ENCODE data around the gene LLCFC1. TPM values are rescaled to one million over a fixed set of nuclear protein-coding genes. Genes with fewer than 3 reads are reported as not detected.
"Not testable (repeated sequence)": the region's sequence is repeated elsewhere in the genome, so short reads cannot be mapped to it uniquely, and the experiment has no call there.

Gene LLCFC1
- total and polyA plus RNA-seq, 12 donors, result not detected

DNA sequence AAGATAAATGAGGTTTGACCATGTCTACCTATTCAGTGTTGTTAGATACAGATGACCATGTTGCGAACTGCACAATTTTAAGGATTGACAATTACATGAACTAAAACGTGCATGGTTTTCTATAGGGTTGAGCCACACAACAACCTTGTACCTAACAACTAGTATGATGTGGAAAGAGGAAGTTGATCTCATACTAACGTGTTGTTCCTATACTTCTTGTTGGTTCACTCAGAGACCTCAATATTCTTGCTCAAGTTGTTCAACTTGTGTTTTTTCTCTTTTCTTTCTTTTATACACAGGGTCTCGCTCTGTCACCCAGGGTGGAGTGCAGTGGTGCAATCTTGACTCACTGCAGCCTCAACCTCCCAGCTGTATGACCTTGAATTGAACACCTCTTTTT, 28.9 kb downstream of the LLCFC1 start:
- intact Hi-C loops (cut with DNase I), result no loop called here
- no peaks in the 10 kb centered on the region for H3K4me1 ChIP-seq
- ATAC-seq (no peak), DNase-seq (no peak)
- no peaks in the 10 kb centered on the region for H3K9me3 ChIP-seq
- TF ChIP-seq, protein P1, sequence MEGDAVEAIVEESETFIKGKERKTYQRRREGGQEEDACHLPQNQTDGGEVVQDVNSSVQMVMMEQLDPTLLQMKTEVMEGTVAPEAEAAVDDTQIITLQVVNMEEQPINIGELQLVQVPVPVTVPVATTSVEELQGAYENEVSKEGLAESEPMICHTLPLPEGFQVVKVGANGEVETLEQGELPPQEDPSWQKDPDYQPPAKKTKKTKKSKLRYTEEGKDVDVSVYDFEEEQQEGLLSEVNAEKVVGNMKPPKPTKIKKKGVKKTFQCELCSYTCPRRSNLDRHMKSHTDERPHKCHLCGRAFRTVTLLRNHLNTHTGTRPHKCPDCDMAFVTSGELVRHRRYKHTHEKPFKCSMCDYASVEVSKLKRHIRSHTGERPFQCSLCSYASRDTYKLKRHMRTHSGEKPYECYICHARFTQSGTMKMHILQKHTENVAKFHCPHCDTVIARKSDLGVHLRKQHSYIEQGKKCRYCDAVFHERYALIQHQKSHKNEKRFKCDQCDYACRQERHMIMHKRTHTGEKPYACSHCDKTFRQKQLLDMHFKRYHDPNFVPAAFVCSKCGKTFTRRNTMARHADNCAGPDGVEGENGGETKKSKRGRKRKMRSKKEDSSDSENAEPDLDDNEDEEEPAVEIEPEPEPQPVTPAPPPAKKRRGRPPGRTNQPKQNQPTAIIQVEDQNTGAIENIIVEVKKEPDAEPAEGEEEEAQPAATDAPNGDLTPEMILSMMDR (IDR thresholded peaks at IDR 0.05), result no peak
- WGBS, 2 donors, result 84 to 86% methylated on average over 4 of the region's 4 CpGs
- peaks cover 0 to 20% (median 5%) of the 10 kb centered on the region in 7 donors for H3K27me3 ChIP-seq
- no peak overlapping the region for H3K27ac ChIP-seq
- H3K4me3 ChIP-seq, result no peak overlapping the region
- H3K36me3 ChIP-seq, result no peaks in the 10 kb centered on the region

DNA sequence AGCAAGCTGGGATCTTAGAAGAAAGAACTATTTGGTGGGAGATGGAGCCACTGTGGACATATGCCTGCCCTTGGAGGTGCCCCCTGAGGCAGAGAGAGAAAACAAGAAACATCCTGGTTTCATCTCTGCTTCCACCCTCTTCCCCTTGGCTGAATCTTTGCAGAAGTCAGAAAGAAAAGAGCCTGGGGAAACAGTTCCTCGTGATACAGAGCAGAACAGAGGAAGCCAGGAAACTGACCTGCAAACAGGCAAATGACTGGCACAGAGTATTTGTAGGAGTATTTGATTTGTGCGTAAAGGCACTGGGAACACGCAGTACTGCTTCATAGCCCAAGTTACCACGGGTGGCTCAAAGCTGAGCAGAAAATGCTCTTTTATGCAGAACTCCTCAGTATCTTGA, 29.9 kb downstream of the LLCFC1 start:
- H3K27me3 ChIP-seq, result peaks cover 0 to 20% (median 3%) of the 10 kb centered on the region in 7 donors
- ATAC-seq (no peak), DNase-seq (no peak)
- no peak overlapping the region for H3K27ac ChIP-seq
- H3K4me3 ChIP-seq, result no peak overlapping the region
- peaks cover 0 to 6% (median 0%) of the 10 kb centered on the region in 11 donors for H3K9me3 ChIP-seq
- intact Hi-C loops (cut with DNase I), result no loop called here
- H3K4me1 ChIP-seq, result no peaks in the 10 kb centered on the region
- WGBS, 2 donors, result 58% methylated on average over 4 of the region's 4 CpGs
- TF ChIP-seq, protein P1 (IDR thresholded peaks at IDR 0.05), result no peak
- no peaks in the 10 kb centered on the region for H3K36me3 ChIP-seq

DNA sequence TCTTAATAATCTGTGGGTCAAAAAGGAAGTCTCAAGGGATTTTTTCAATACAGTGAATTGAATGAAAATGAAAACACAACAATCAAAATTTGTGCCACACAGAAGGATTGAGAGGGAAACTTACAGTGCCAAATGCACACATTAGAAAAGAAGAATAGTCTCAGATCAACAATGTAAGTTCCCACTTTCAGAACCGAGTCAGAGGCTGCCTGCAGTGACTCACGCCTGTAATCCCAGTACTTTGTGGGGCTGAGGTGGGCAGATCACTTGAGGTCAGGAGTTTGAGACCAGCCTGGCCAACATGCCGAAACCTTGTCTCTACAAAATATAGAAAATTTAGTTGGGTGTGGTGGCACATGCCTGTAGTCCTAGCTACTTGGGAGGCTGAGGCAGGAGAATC, 35.3 kb downstream of the LLCFC1 start:
- peaks cover 0 to 23% (median 4%) of the 10 kb centered on the region in 11 donors for H3K9me3 ChIP-seq
- H3K27ac ChIP-seq, result no peak overlapping the region
- intact Hi-C loops (cut with DNase I), result no loop called here
- DNase-seq, result no peak
- 80 to 86% methylated on average over 3 of the region's 3 CpGs for WGBS, 2 donors
- no peak for ATAC-seq
- TF ChIP-seq, protein P1 (IDR thresholded peaks at IDR 0.05), result no peak
- no peaks in the 10 kb centered on the region for H3K36me3 ChIP-seq
- no peaks in the 10 kb centered on the region for H3K4me1 ChIP-seq
- no peak overlapping the region for H3K4me3 ChIP-seq
- H3K27me3 ChIP-seq, result peaks cover 0 to 7% (median 0%) of the 10 kb centered on the region in 7 donors

DNA sequence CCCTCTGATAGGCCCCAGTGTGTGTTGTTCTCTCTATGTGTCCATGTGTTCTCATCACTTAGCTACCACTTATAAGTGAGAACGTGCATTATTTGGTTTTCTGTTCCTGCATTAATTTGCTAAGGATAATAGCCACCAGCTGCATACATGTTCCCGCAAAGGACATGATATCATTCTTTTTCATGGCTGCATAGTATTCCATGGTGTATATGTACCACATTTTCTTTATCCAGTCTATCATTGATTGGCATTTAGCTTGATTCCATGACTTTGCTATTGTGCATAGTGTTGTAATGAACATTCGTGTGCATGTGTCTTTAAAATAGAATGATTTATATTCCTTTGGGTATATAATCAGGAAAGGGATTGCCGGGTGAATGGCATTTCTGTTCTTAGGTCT, 39.1 kb downstream of the LLCFC1 start:
- H3K36me3 ChIP-seq; H3K27me3 ChIP-seq; intact Hi-C loops (cut with DNase I); H3K4me3 ChIP-seq; H3K4me1 ChIP-seq; DNase-seq; H3K27ac ChIP-seq; ATAC-seq: not testable (repeated sequence)
- H3K9me3 ChIP-seq, result peaks cover 0 to 40% (median 6%) of the 10 kb centered on the region in 11 donors
- WGBS, 2 donors, result 72 to 80% methylated on average over 4 of the region's 4 CpGs

DNA sequence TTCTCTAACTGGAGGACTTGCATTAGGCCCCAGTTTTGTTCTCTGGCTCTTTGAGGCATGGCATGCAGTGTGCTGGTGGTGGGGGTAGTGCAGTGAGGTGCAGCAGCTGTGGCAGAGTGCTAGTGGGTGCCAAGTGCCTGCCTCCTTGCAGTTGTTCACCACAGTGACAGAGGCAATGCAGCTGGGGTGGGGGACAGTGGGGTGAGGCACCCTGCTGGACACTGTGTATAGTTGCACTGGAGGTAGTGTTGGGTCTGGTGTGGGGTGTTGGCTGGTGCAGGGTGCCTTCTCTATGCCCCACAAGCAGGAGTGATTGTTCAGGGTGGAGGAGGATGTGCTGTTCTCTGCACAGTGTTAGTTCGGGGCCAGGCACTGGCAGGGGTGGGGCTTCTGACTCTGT, 44.5 kb downstream of the LLCFC1 start:
- no peak overlapping the region for H3K4me3 ChIP-seq
- TF ChIP-seq, protein P1 (IDR thresholded peaks at IDR 0.05), result no peak

More for the DNA sequence above, 44.5 kb downstream of the LLCFC1 start:
- Histone ChIP-seq H3K4me1 (no peaks in the 10 kb centered on the region), H3K27me3 (no peaks in the 10 kb centered on the region), H3K27ac (no peak overlapping the region), H3K36me3 (no peaks in the 10 kb centered on the region), H3K9me3 (peaks cover 0 to 26% (median 0%) of the 10 kb centered on the region in 11 donors)
- ATAC-seq (no peak), DNase-seq (no peak)
- intact Hi-C loops (cut with DNase I), result no loop called here
- WGBS, 2 donors, result 85 to 87% methylated on average over 1 of the region's 1 CpG
